HepG2 (cell line): ENCODE results near the gene OSCP1. TPM values are rescaled to one million over a fixed set of nuclear protein-coding genes. Genes with fewer than 3 reads are reported as not detected.
A peak's percentile ranks its signal among the peaks of the same experiment; 100 is the strongest.

Experiments used
- AGO2 ChIP-seq: fragments of 200-400 bp; formaldehyde crosslinking; optimal IDR thresholded peaks from 2 replicates; pipeline ENCODE3; 2017; ENCODE audit warnings: mild to moderate bottlenecking, low read depth, low read length, moderate library complexity
- AKNA ChIP-seq: sonication (generic); formaldehyde crosslinking; IDR thresholded peaks from 2 replicates; pipeline ENCODE4 v1.4.0; 2020; ENCODE audit warnings: missing genetic modification reagents, borderline replicate concordance
- ATF1 ChIP-seq: IDR thresholded peaks from 2 replicates; pipeline ENCODE4 v1.6.1; 2016; ENCODE audit warnings: mild to moderate bottlenecking, control low read depth
- ATRX ChIP-seq: sonication (generic); formaldehyde crosslinking; IDR thresholded peaks from 2 replicates; pipeline ENCODE4 v1.4.0; 2020; ENCODE audit warnings: missing genetic modification reagents, borderline replicate concordance
- CHD2 ChIP-seq: IDR thresholded peaks from 2 replicates; pipeline ENCODE4 v1.6.1; 2011; ENCODE audit warnings: low read depth, low read length, improper control_type of control experiment
- DNMT3B ChIP-seq: conservative IDR thresholded peaks from 2 replicates; pipeline ENCODE4 v1.6.1; 2016; ENCODE audit warnings: missing biosample characterization, control low read depth
- HNRNPL ChIP-seq: fragments of 200-400 bp; formaldehyde crosslinking; IDR thresholded peaks from 2 replicates; pipeline ENCODE4 v1.6.1; 2017; ENCODE audit warnings: mild to moderate bottlenecking, low read depth, low read length
- ISL2 ChIP-seq: sonication (generic); formaldehyde crosslinking; IDR thresholded peaks from 2 replicates; pipeline ENCODE4 v1.5.0; 2020; ENCODE audit warnings: missing genetic modification reagents
- NCOR1 ChIP-seq: fragments of 200-600 bp; sonication (generic); IDR thresholded peaks from 2 replicates; pipeline ENCODE4 v1.7.0; 2017; ENCODE audit warnings: antibody characterized with exemption, low read length, borderline replicate concordance
- REL ChIP-seq: sonication (generic); formaldehyde crosslinking; conservative IDR thresholded peaks from 2 replicates; pipeline ENCODE4 v1.8.0; 2022; ENCODE audit warnings: mild to moderate bottlenecking, missing genetic modification reagents, moderate library complexity
- RFX5 ChIP-seq: IDR thresholded peaks from 2 replicates; pipeline ENCODE4 v1.6.1; 2011; ENCODE audit warnings: low read depth, low read length, improper control_type of control experiment
- RFXANK ChIP-seq: IDR thresholded peaks from 2 replicates; pipeline ENCODE4 v1.6.1; 2016
- SMARCE1 ChIP-seq: fragments of 450-650 bp; IDR thresholded peaks from 2 replicates; pipeline ENCODE4 v1.6.1; 2017; ENCODE audit warnings: borderline replicate concordance
- TBX2 ChIP-seq: sonication (generic); formaldehyde crosslinking; IDR thresholded peaks from 2 replicates; pipeline ENCODE4 v1.5.0; 2020; ENCODE audit warnings: missing genetic modification reagents, mild to moderate bottlenecking, borderline replicate concordance
- TOE1 ChIP-seq: sonication (generic); formaldehyde crosslinking; IDR thresholded peaks from 2 replicates; pipeline ENCODE4 v1.4.0; 2020; ENCODE audit warnings: mild to moderate bottlenecking, missing genetic modification reagents
- ZBTB20 ChIP-seq: sonication (generic); formaldehyde crosslinking; IDR thresholded peaks from 2 replicates; pipeline ENCODE4 v1.8.1; 2023; ENCODE audit warnings: missing genetic modification reagents, low read depth, mild to moderate bottlenecking, borderline replicate concordance
- ZNF256 ChIP-seq: sonication (generic); formaldehyde crosslinking; conservative IDR thresholded peaks from 2 replicates; pipeline ENCODE4 v1.4.0; 2020; ENCODE audit warnings: missing genetic modification reagents
- ZNF34 ChIP-seq: sonication (generic); formaldehyde crosslinking; IDR thresholded peaks from 2 replicates; pipeline ENCODE4 v1.4.0; 2020; ENCODE audit warnings: mild to moderate bottlenecking, missing genetic modification reagents, borderline replicate concordance
- ZNF343 ChIP-seq: sonication (generic); formaldehyde crosslinking; IDR thresholded peaks from 2 replicates; pipeline ENCODE4 v1.4.0; 2020; ENCODE audit warnings: mild to moderate bottlenecking, missing genetic modification reagents
- ZNF431 ChIP-seq: sonication (generic); formaldehyde crosslinking; IDR thresholded peaks from 2 replicates; pipeline ENCODE4 v1.9.0; 2022; ENCODE audit warnings: missing genetic modification reagents, low read depth, mild to moderate bottlenecking, borderline replicate concordance
- ZNF644 ChIP-seq: IDR thresholded peaks from 2 replicates; pipeline ENCODE4 v1.6.1; 2016; ENCODE audit warnings: low read depth
- ZNF724P ChIP-seq: sonication (generic); formaldehyde crosslinking; IDR thresholded peaks from 2 replicates; pipeline ENCODE4 v1.8.0; 2022; ENCODE audit warnings: missing genetic modification reagents, borderline replicate concordance
- ZNF761 ChIP-seq: sonication (generic); formaldehyde crosslinking; conservative IDR thresholded peaks from 2 replicates; pipeline ENCODE4 v1.4.0; 2020; ENCODE audit warnings: mild to moderate bottlenecking, missing genetic modification reagents
- ZSCAN30 ChIP-seq: sonication (generic); formaldehyde crosslinking; IDR thresholded peaks from 2 replicates; pipeline ENCODE4 v1.5.0; 2020; ENCODE audit warnings: mild to moderate bottlenecking, missing genetic modification reagents
- polyA plus RNA-seq, 8 experiments: library from polyadenylated mRNA; depleted of rRNA in 3 of 8; stranded (reverse) in 7 of 8; unstranded in 1 of 8; fragments of >200 nt; fragmentation: Illumina TruSeq in 4 of 8; extraction: Trizol in 4 of 8; gene quantifications; 2 replicates each; pipeline versions ENCODE4 v1.2.1 to v1.2.3, GENCODE V29; 2011 to 2016; ENCODE audit warnings: low read depth in 4 of 8, missing spikeins in 1 of 8, mixed read lengths in 1 of 8; ENCODE audit not compliant: insufficient read depth in 1 of 8
- total RNA-seq, 5 experiments: library from RNA; depleted of rRNA; stranded (reverse); fragments of >200 nt; fragmentation: Illumina TruSeq; extraction: Trizol; gene quantifications; 2 replicates each; pipeline ENCODE4 v1.2.3, GENCODE V29; 2016; ENCODE audit warnings: low read depth in 1 of 5
- TF ChIP-seq, protein P1 (sequence below): sonication (generic); formaldehyde crosslinking; IDR thresholded peaks from 2 replicates; pipeline ENCODE4 v1.4.0; 2020; ENCODE audit warnings: missing genetic modification reagents
- TF ChIP-seq, protein P2 (sequence below): sonication (generic); formaldehyde crosslinking; IDR thresholded peaks from 2 replicates; pipeline ENCODE4 v1.5.0; 2020; ENCODE audit warnings: missing genetic modification reagents

The OSCP1 gene
- total and polyA plus RNA-seq, 2 of the 13 experiments (the other 11 are each of a cell fraction or from before 2014, with no cell fraction given), result 0.60 to 0.84 TPM

DNA sequence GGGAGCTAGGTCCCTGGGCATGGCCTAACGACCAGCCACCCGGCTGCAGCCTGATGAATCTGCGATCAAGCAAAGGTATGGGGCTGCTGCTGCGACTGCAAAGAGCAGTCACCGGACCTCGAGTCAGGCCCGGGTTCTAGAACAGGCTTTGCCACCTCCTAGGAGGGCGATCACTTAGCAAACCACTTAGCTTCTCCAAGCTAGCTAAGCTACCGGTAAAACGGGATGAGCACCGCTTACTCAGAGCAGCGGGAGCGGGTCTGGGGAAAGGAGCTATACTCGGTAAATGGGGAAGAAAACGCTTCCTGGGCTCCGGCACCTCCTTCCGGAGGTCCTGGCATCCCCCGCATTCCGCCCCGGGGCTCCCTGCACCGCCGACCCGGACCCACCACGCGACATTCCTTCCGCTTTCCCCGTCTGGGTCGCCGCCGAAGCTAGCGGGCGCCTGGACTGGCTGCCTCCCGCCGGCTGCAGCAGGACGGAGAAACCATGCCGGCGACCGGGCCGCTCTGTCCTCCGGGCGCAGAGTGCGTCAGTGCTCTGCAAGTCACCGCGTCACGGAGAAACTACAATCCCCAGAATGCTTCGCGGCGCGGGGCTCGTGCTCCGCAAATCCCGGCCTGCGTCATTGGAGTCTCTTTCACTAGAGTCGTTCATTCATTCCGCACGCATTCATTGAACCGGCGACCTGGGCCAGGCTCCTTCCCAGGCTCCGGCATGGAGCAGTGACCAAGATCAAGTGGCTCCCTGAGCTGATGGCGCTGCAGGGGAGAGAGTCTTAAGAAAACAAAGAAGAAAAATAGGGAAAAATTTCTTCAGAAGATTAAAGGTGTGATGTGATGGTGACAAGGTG, 52.6 kb downstream of the OSCP1 start, which contains the start of gene LSM10 (continued):
- peak; percentile 55; the same call in 1 of the 2 replicates for TF ChIP-seq AKNA (CRISPR knock-in tag)
- TF ChIP-seq, protein P1, sequence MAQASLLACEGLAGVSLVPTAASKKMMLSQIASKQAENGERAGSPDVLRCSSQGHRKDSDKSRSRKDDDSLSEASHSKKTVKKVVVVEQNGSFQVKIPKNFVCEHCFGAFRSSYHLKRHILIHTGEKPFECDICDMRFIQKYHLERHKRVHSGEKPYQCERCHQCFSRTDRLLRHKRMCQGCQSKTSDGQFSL (CRISPR knock-in tag), result no peak
- no peak for TF ChIP-seq ZNF34 (CRISPR knock-in tag)
- TF ChIP-seq DNMT3B (CRISPR knock-in tag), result no peak; the same call in 1 of the 2 replicates
- peak; percentile 70; the same call in 1 of the 2 replicates for TF ChIP-seq TBX2 (CRISPR knock-in tag)
- no peak for TF ChIP-seq ZNF644 (CRISPR knock-in tag)
- TF ChIP-seq HNRNPL, result 0 out of 2 replicates have a peak, but pooled peaks have one; percentile 38
- TF ChIP-seq REL (CRISPR knock-in tag), result 0 out of 2 replicates have a peak, but pooled peaks have one; percentile 56
- peak; percentile 83; the same call in 1 of the 2 replicates for TF ChIP-seq ZNF431
- no peak for TF ChIP-seq ATRX (CRISPR knock-in tag)
- no peak for TF ChIP-seq NCOR1
- no peak for TF ChIP-seq ZSCAN30 (CRISPR knock-in tag)
- no peak for TF ChIP-seq RFXANK
- TF ChIP-seq, protein P2, sequence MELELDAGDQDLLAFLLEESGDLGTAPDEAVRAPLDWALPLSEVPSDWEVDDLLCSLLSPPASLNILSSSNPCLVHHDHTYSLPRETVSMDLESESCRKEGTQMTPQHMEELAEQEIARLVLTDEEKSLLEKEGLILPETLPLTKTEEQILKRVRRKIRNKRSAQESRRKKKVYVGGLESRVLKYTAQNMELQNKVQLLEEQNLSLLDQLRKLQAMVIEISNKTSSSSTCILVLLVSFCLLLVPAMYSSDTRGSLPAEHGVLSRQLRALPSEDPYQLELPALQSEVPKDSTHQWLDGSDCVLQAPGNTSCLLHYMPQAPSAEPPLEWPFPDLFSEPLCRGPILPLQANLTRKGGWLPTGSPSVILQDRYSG (CRISPR knock-in tag), result no peak
- TF ChIP-seq ZNF724P (CRISPR knock-in tag), result no peak
- peak; percentile 69; the same call in 1 of the 2 replicates for TF ChIP-seq TOE1 (CRISPR knock-in tag)
- TF ChIP-seq SMARCE1, result no peak
- TF ChIP-seq CHD2, result peak; percentile 70; the same call in 1 of the 2 replicates
- peak; percentile 25 for TF ChIP-seq AGO2
- no peak for TF ChIP-seq ZBTB20 (CRISPR knock-in tag)
- no peak for TF ChIP-seq RFX5
- TF ChIP-seq ZNF343 (CRISPR knock-in tag), result no peak
- peak; percentile 77 for TF ChIP-seq ATF1
- peak; percentile 74; the same call in 1 of the 2 replicates for TF ChIP-seq ISL2 (CRISPR knock-in tag)
- 0 out of 2 replicates have a peak, but pooled peaks have one; percentile 30 for TF ChIP-seq ZNF256 (CRISPR knock-in tag)
- TF ChIP-seq ZNF761 (CRISPR knock-in tag), result no peak
